SH-SY5Y (cell line): Measurements from ENCODE around the gene CTIF.

Source experiments
- GATA2 ChIP-seq: IDR thresholded peaks from 2 replicates; pipeline ENCODE4 v1.6.1; 2011; ENCODE audit warnings: mild to moderate bottlenecking, low read depth, low read length
- GATA3 ChIP-seq: IDR thresholded peaks from 2 replicates; pipeline ENCODE4 v1.6.1; 2011; ENCODE audit warnings: low read depth, mild to moderate bottlenecking, low read length, moderate library complexity

DNA sequence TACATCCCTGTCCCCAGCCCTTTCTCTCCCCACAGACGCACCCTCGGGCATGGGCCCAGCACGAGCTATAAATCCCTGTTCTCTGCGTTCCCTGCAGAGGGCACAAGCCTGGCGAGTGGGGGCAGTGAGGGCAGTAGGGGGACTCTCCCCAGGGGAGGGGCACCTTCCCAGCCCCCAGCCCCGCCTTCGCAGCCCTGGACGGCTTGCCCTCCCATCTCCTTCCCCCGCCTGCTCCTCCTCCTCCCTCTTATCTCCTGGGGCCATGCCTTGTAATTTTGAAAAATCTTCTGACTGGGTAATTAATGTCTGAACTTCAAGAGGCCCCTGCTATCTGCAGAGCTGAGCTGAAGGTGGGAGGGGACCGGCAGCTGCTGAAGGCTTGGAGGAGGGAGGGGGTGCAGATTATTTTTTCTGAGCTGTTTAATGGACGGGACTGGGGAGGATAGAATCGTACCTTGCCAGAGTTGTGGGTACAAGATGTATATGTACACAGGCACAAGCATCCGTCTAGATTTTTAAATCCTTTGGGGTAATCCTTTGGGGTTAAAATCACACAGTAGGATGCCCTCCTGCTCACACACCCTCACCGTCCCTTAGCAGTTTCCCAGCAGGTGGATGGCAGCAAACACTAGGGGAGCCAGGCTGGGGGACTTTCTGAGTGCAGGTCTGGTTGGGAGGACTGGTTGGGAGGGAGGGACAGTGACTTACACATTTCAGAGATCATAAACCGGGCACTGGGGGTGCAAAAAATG is 290.0 kb downstream of the CTIF start:
- TF ChIP-seq GATA2 (no peak), GATA3 (no peak)
